GM19452 (cell line): ENCODE measurements around the gene NPIPA1.
A peak's percentile ranks its signal among the peaks of the same experiment; 100 is the strongest.
"Not testable (repeated sequence)": the region's sequence is repeated elsewhere in the genome, so short reads cannot be mapped to it uniquely, and the experiment has no call there.

Experiments used
- ATAC-seq: cut with Tn5 transposase; IDR thresholded peaks from one replicate; pipeline ENCODE4 v1.9.1; 2021; ENCODE audit not compliant: unreplicated experiment

NPIPA1 gene

DNA sequence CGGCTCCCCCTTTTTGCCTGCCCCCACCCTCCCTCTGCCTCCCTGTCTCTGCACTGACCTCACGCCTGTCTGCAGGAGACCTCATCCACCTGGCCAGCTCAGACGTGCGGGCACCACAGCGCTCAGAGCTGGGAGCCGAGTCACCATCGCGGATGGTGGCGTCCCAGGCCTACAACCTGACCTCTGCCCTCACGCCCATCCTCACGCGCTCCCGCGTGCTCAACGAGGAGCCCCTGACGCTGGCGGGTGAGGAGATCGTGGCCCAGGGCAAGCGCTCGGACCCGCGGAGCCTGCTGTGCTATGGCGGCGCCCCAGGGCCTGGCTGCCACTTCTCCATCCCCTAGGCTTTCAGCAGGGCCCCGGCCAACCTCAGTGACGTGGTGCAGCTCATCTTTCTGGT is 8.1 kb upstream of the NPIPA1 start:
- ATAC-seq = not testable (repeated sequence)

DNA sequence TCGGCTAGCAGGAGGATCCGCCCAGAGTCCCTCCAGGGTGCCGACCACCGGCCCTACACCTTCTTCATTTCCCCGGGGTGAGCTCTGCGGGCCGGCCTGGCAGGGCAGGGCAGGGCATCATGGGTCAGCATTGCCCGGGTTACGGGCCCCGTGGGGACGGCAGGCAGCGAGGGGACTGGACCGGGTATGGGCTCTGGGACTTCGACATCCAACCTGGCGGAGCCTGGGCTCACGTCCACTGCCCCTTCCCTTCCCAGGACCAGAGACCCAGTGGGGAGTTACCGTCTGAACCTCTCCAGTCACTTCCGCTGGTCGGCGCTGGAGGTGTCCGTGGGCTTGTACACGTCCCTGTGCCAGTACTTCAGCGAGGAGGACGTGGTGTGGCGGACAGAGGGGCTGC is 7.0 kb upstream of the NPIPA1 start:
- ATAC-seq = not testable (repeated sequence)

DNA sequence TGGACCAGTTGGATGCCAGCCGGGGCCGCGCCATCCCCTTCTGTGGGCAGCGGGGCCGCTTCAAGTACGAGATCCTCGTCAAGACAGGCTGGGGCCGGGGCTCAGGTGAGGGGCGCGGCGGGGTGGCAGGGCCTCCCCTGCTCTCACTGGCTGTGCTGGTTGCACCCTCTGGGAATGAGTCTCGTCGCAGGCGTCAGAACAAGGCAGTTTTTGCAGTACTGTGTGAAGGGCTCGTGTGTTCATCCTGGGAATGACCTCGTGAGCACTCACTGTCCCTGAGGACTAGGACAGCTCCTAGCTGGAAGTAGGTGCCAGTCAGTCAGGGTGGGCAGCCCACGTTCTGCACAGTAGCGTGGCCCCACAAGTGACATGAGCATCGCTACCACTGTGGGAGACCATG is 6.3 kb upstream of the NPIPA1 start:
- ATAC-seq = not testable (repeated sequence)

DNA sequence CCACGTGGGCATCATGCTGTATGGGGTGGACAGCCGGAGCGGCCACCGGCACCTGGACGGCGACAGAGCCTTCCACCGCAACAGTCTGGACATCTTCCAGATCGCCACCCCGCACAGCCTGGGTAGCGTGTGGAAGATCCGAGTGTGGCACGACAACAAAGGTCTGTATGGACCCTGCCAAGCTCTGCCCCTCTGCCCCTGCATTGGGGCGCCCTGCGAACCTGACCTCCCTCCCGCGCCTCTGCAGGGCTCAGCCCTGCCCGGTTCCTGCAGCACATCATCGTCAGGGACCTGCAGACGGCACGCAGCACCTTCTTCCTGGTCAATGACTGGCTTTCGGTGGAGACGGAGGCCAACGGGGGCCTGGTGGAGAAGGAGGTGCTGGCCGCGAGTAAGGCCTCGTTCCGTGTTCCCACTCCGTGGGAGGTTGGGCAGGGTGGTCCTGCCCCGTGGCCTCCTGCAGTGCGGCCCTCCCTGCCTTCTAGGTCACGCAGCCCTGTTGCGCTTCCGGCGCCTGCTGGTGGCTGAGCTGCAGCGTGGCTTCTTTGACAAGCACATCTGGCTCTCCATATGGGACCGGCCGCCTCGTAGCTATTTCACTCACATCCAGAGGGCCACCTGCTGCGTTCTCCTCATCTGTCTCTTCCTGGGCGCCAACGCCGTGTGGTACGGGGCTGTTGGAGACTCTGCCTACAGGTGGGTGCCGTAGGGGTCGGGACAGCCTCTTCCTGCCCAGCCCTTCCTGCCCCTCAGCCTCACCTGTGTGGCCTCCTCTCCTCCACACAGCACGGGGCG is 4.5 kb upstream of the NPIPA1 start:
- ATAC-seq = not testable (repeated sequence)

DNA sequence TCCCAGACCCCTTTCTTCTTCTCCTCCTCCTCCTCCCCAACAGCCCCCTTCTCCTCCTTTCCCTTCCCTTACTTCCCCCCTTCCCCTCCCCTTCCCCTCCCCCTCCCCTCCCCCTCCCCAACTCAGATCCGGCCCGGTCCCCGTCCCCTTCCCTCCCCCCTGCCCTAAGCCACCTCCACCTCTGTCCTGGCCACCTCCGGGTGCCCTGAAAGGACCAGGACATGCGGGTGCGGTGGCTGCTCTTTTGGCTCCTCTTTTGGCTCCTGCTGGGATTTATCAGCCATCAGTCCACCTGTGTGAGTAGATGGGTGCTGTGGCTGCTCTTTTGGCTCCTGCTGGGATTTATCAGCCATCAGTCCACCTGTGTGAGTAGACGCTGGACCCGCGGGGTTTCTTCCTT is 751 bp downstream of the NPIPA1 start:
- ATAC-seq = not testable (repeated sequence)

DNA sequence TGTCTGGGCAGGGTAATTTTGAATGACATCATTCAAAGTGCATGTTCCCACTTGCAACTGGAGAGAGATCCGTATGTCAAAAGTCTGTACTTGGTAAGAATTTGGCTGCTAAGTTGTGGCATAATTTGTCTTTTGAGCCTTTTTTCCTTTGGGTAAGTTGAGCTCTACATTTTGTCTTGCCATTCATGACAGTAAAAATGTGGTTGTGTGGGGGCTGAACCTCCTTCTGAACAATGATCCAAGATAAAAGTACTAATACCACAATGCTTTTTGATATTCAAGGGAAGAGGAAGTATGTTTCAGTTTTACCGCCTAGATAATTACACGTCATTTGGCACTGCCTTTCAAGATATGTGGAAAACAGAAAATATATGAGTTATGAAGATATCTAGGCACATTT is 5.4 kb downstream of the NPIPA1 start:
- ATAC-seq = not testable (repeated sequence)

- ATAC-seq = no peak
Measured at GRCh38 chr16:14955546-14956231, 18.4 kb downstream of the NPIPA1 start.

DNA sequence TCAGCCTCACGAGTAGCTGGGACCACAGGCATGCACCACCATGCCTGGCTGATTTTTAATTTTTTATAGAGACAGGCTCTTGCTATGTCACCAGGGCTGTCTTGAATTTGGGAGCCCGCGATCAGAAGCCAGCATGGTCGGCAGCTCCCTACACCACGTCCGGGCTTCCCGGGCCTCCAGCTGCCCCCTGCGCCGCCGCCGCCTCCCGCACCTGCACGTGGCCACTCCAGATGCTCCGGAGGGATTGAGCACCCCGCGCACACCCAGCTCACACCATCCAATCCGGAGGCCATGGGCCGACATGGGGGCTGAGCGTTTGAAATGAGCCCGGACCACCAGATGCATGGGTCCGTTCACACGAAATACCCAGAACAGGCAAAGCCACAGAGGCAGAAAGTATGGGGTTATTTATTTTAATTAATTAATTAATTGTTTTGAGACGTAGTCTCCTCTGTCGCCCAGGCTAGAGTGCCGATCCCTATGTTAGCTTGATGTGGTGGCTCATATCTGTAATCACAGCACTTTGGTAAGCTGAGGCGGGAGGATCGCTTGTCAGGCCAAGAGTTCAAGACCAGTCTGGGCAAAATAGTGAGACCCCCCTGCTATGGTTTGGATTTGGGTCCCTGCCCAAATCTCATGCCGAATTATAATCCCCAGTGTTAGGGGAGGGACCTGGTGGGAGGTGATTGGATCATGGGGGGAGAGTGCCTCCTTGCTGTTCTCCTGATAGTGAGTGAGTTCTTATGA is 20.5 kb downstream of the NPIPA1 start:
- no peak for ATAC-seq

GRCh38 chr16:14958323-14958600 is 21.0 kb downstream of the NPIPA1 start:
- ATAC-seq = no peak

DNA sequence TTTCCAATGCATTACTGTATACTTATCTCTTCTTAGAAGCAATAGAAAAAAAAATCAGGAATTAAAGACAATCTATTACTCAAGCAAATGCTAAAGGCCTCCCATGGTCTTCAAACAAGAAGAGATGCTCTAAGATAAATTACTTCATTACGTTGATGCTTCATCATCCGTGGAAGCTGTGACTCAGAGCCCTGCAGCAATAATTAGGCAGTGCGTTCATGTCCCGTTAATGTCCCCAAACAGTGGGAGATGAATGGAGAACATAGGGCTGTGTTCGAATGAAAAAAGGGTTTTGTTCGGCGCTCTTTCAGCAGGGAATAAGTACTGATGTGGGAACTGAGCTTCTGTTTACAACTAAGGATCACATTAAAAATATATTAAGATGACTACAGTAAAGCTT is 21.7 kb downstream of the NPIPA1 start:
- ATAC-seq = no peak

DNA sequence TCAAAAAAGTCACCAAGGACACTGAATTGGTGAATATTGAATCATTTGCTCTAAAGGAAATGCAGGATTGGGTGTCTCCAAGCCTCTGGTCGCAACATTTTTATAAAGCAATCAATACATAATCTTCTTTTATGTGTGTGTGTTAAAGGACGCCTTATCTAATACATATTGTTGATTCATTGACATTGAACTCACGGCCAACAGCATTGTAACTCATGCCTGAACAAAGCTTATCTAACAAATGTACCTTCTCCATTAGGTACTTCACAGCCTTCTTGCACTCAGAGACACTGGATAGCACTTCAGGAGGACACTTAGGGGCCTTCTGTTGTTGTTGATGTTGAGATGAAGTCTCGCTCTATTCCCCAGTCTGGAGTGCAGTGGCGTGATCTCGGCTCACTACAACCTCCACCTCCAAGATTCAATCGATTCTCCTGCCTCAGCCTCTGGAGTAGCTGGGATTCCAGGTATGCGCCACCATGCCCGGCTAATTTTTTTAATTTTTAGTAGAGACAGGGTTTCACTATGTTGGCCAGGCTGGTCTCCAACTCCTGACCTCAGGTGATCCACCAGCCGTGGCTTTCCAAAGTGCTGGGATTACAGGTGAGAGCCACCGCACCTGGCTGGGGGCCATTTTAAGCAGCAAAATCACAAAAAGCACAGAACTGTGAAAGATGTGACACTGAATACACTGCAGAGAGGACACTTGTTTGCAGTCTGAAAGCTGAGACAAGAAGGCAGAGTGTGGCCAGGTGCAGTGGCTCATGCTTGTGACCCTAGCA is 24.4 kb downstream of the NPIPA1 start:
- no peak for ATAC-seq

- ATAC-seq = no peak
Measured at GRCh38 chr16:14963281-14964173, 26.3 kb downstream of the NPIPA1 start.

DNA sequence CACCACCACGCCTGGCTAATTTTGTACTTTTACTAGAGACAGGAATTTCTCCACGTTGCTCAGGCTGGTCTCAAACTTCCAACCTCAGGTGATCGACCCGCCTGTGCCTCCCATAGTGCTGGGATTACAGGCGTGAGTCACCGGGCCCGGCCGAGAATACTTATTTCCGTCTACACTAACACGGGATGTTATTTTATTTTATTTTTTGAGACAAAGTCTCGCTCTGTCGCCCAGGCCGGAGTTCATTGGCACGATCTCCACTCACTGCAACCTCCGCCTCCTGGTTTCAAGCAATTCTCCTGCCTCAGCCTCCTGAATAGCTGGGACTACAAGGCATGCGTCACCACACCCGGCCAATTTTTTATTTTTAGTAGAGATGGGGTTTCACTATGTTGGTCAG is 28.1 kb downstream of the NPIPA1 start:
- no peak for ATAC-seq

DNA sequence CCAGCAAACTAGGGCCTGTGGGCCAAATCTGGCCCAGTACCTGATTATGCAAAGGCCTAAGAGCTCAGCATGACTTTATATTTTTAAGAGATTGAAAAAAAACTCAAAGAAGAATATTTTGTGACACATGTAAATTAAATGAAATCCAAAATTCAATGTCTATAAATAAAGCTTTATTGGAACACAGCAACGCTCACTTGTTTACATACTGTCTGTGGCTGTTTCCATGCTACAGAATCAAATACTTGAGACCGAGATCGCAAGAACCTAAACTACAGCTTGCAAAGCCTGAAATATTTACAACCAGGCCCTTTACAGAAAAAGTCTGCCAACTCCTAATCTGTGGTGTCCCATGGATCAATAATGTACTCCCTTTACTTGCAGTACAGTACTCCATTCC is 32.6 kb downstream of the NPIPA1 start:
- not testable (repeated sequence) for ATAC-seq

DNA sequence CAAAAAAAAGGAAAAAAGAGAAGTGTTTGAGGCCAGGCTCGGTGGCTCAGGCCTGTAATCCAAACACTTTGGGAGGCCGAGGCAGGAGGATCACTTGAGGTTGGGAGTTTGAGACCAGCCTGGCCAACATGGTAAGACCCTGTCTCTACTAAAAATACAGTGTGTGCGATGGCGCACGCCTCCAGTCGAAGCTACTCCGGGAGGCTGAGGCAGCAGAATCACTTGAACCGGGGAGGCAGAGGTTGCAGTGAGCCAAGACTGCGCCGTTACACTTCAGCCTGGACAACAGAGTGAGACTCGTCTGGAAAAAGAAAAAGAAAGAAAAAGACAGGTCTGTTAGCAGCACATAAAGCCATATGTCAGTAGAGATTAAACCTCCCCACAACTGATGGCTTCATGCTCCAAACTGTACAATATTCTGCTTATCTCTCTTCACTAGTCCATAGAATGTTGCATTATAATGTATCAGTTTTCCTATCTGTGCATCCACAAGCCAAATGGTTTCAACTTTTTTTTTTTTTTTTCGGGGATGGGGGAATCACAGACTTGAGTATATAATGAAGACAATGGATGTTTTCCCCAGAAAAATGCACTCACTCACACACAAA is 34.5 kb downstream of the NPIPA1 start:
- not testable (repeated sequence) for ATAC-seq

GRCh38 chr16:14973785-14974322 is 36.6 kb downstream of the NPIPA1 start:
- ATAC-seq = not testable (repeated sequence)

DNA sequence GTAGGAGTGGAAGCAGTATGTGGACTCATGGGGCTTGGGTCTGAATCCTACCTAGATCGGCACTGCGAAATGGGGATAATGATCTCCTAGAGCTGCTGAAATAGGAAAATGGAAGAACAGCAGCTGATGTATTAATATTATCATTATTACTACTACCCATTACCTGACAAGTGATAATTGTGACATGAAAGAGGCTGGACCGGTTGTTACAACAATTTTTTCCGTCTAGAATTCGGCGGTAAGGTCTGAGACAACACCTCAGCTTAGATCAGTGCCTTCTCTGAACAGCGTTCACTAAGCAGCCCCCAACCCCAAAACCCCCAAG is 37.0 kb downstream of the NPIPA1 start:
- not testable (repeated sequence) for ATAC-seq

- peak; percentile 95 for ATAC-seq
Measured at GRCh38 chr16:14974656-14975417, 37.6 kb downstream of the NPIPA1 start, which contains the start of gene PDXDC1. PDXDC1 (plus strand) TSS chr16:14975026; CDS start chr16:14975200, 174 bp downstream.
